ENCODE data around the gene HRK.
"Not testable (repeated sequence)": the region's sequence is repeated elsewhere in the genome, so short reads cannot be mapped to it uniquely, and the experiment has no call there.

HRK gene

GRCh38 chr12:116818341-116818856 is 62.8 kb downstream of the HRK start:
- no peak for DNase-seq (ENCODE audit: low read depth)

GRCh38 chr12:116814766-116815165 is 66.5 kb downstream of the HRK start:
- DNase-seq (ENCODE audit: low read depth): not testable (repeated sequence)

- DNase-seq (ENCODE audit: low read depth): no peak
Measured at GRCh38 chr12:116813271-116814041, 67.8 kb downstream of the HRK start.

GRCh38 chr12:116812238-116812637 is 69.0 kb downstream of the HRK start:
- no peak for DNase-seq (ENCODE audit: low read depth)

GRCh38 chr12:116808113-116809105 is 72.8 kb downstream of the HRK start:
- DNase-seq (ENCODE audit: low read depth): no peak

GRCh38 chr12:116807546-116807945 is 73.7 kb downstream of the HRK start:
- no peak for DNase-seq (ENCODE audit: low read depth)

GRCh38 chr12:116806845-116807440 is 74.3 kb downstream of the HRK start:
- no peak for DNase-seq (ENCODE audit: low read depth)

Measured in GM04504 (cell line).